WTC11 (cell line): ENCODE measurements around the gene STARD7. TPM values are rescaled to one million over a fixed set of nuclear protein-coding genes. Genes with fewer than 3 reads are reported as not detected.

Source experiments
- ATAC-seq: fragments of 200-7000 bp; cut with Tn5 transposase; 2 replicates; pipeline ENCODE4 v1.10.0; 2021; ENCODE audit warnings: mild to moderate bottlenecking, moderate library complexity
- CTCF ChIA-PET: fragments of 300-600 bp; sonication (Branson Sonifier 250); formaldehyde crosslinking; loops from one replicate; lab custom pipeline; 2021; ENCODE audit warnings: antibody characterized with exemption; lab: Charles Lee
- POLR2A ChIA-PET: fragments of 350-600 bp; sonication (Branson Sonifier 250); formaldehyde crosslinking; loops from one replicate; lab custom pipeline; 2021; ENCODE audit warnings: antibody characterized with exemption; lab: Charles Lee
- DNase-seq: peaks from one replicate; pipeline ENCODE4 v3.0.0; 2021; ENCODE audit warnings: low spot score
- H3K27ac Mint-ChIP-seq: 2 replicates; pipeline ENCODE4 v1.8.0; 2021; ENCODE audit warnings: mixed read lengths
- H3K27me3 Mint-ChIP-seq: 2 replicates; pipeline ENCODE4 v1.8.0; 2021; ENCODE audit warnings: low read depth, mild to moderate bottlenecking, moderate library complexity, mixed read lengths
- H3K36me3 Mint-ChIP-seq: 2 replicates; pipeline ENCODE4 v1.8.0; 2021; ENCODE audit warnings: mixed read lengths
- H3K4me1 Mint-ChIP-seq: 2 replicates; pipeline ENCODE4 v1.8.0; 2022; ENCODE audit warnings: mixed read lengths
- H3K4me3 Mint-ChIP-seq: 2 replicates; pipeline ENCODE4 v1.8.0; 2021; ENCODE audit warnings: mild to moderate bottlenecking, moderate library complexity, mixed read lengths
- H3K9me3 Mint-ChIP-seq: 2 replicates; pipeline ENCODE4 v1.8.0; 2021; ENCODE audit warnings: mixed read lengths
- ELF4 ChIP-seq: sonication (generic); formaldehyde crosslinking; IDR thresholded peaks from 2 replicates; pipeline ENCODE4 v1.8.1; 2022; ENCODE audit warnings: low read depth, mild to moderate bottlenecking, moderate library complexity, missing genetic modification reagents
- EMX1 ChIP-seq: fragments of 250-450 bp; sonication (Bioruptor Pico); IDR thresholded peaks from 2 replicates; pipeline ENCODE4 v1.8.0; 2021; ENCODE audit warnings: mild to moderate bottlenecking
- FOXP1 ChIP-seq: sonication (generic); formaldehyde crosslinking; IDR thresholded peaks from 2 replicates; pipeline ENCODE4 v1.8.0; 2022; ENCODE audit warnings: missing genetic modification reagents, mild to moderate bottlenecking, moderate library complexity, borderline replicate concordance
- GTF2I ChIP-seq: fragments of 250-450 bp; sonication (Bioruptor Pico); conservative IDR thresholded peaks from 2 replicates; pipeline ENCODE4 v1.4.0; 2021; ENCODE audit warnings: mild to moderate bottlenecking
- NFYB ChIP-seq: sonication (generic); formaldehyde crosslinking; conservative IDR thresholded peaks from 2 replicates; pipeline ENCODE4 v1.8.0; 2022; ENCODE audit warnings: low read depth, missing genetic modification reagents
- TP53 ChIP-seq: sonication (generic); formaldehyde crosslinking; IDR thresholded peaks from 2 replicates; pipeline ENCODE4 v1.8.1; 2023; ENCODE audit warnings: mild to moderate bottlenecking, missing genetic modification reagents
- USF1 ChIP-seq: sonication (generic); formaldehyde crosslinking; IDR thresholded peaks from 2 replicates; pipeline ENCODE4 v1.8.0; 2022; ENCODE audit warnings: mild to moderate bottlenecking, missing genetic modification reagents
- USF2 ChIP-seq: sonication (generic); formaldehyde crosslinking; IDR thresholded peaks from 2 replicates; pipeline ENCODE4 v1.8.1; 2023; ENCODE audit warnings: mild to moderate bottlenecking, missing genetic modification reagents, moderate library complexity
- ZNF317 ChIP-seq: sonication (generic); formaldehyde crosslinking; IDR thresholded peaks from 2 replicates; pipeline ENCODE4 v1.8.1; 2023; ENCODE audit warnings: low read depth, mild to moderate bottlenecking, moderate library complexity, missing genetic modification reagents, borderline replicate concordance
- total RNA-seq: library from RNA; stranded (reverse); gene quantifications from 3 replicates; pipeline ENCODE4 v1.2.3, GENCODE V29; 2021
- TF ChIP-seq, protein P1 (sequence below): sonication (generic); formaldehyde crosslinking; IDR thresholded peaks from 2 replicates; pipeline ENCODE4 v1.8.0; 2022; ENCODE audit warnings: mild to moderate bottlenecking, missing genetic modification reagents
- TF ChIP-seq, protein P2 (sequence below): sonication (generic); formaldehyde crosslinking; IDR thresholded peaks from 2 replicates; pipeline ENCODE4 v1.8.1; 2022; ENCODE audit warnings: low read depth, mild to moderate bottlenecking, moderate library complexity, missing genetic modification reagents, borderline replicate concordance
- TF ChIP-seq, protein P3 (sequence below): fragments of 250-450 bp; sonication (Bioruptor Pico); IDR thresholded peaks from 2 replicates; pipeline ENCODE4 v2.1.2; 2022; ENCODE audit warnings: mild to moderate bottlenecking, moderate library complexity
- TF ChIP-seq, protein P4 (sequence below): sonication (generic); formaldehyde crosslinking; IDR thresholded peaks from 2 replicates; pipeline ENCODE4 v1.8.1; 2022; ENCODE audit warnings: mild to moderate bottlenecking, missing genetic modification reagents, moderate library complexity, borderline replicate concordance

Gene STARD7
- total RNA-seq, 1 experiment from 2014 or later, result 217 TPM

DNA sequence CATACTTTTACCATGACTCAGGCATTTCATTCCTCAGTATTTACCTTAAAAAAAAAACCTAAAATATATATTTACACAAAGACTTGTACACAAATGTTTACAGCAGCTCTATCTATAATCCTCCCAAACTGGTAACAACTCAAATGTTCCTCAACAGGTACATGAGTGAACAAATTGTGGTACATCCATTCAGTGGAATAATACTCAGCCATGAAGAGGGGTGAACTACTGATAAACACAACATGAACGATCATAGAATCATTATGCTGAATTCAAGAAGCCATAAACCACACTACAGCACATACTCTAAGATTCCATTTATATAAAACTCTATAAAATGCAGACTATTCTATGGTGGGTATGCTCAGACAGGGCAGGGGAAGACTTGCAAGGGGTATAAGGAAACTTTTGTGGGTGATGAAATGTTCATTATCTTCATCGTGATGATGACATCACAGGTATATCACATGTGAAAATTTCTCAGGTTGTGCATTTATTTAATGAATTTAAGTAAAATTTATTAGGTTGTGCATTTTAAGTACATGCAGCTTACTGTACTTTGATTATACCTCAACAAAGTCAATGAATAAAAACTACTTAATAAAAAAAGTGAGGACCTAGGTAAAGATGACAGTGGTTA lies 38.6 kb downstream of the STARD7 start:
- H3K4me1 Mint-ChIP-seq, result peaks cover 7% of the 10 kb centered on the region
- H3K27me3 Mint-ChIP-seq, result no peaks in the 10 kb centered on the region
- no peak overlapping the region for H3K4me3 Mint-ChIP-seq
- H3K36me3 Mint-ChIP-seq, result no peaks in the 10 kb centered on the region
- ChIA-PET POLR2A (no interaction called here), CTCF (no interaction called here)
- peaks cover 18% of the 10 kb centered on the region for H3K9me3 Mint-ChIP-seq
- ATAC-seq, result no peak
- TF ChIP-seq GTF2I, result 0 out of 2 replicates have a peak, but pooled peaks have one; percentile 26
- TF ChIP-seq EMX1 (CRISPR knock-in tag), result no peak
- TF ChIP-seq, all 79 proteins: peak for 1
- no peak for DNase-seq
- H3K27ac Mint-ChIP-seq, result no peak overlapping the region

- POLR2A ChIA-PET, result no interaction called here
- no peak for DNase-seq
- no peaks in the 10 kb centered on the region for H3K36me3 Mint-ChIP-seq
These were observed 41.1 kb downstream of the STARD7 start for GRCh38 chr2:96167407-96168013.

DNA sequence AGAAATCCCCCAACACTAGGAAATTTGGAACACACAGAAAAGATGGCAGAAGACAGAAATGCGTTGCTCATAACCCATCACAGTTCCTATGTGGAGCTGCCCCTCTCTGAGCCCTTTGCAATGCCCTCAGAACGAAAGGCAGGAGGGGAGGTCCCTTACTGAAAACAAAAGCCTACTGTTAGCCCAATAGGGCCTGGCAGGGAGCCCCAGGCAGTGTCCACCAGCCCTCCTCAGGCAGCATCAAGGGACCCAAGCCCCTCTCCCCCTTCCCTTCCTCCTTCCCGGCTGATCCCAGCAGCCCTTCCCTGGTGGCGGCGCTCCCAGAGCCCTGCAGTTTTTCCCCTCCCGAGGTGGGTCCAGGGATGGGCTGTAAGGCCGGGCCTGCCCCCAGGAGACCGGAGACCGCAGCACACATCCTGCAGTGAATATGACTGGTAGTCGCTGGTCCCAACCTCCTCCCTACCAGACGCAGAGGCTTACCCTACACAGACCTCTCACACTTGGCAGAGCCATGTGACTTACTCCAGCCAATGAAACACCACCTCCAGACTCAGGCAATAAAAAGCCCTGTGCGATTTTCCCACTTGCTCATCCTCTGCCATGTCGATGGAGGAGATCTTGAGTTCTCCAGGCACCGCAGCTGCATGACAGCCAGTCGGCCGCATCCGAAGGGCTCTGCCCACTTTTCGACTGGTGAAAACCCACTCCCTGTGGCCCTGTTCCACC lies 44.0 kb downstream of the STARD7 start:
- Mint-ChIP-seq H3K27me3 (no peaks in the 10 kb centered on the region; the same call in 1 of the 2 replicates), H3K4me3 (no peak overlapping the region)
- CTCF ChIA-PET, result interaction anchor here (1.0 to 2.1 kb wide), 2 partner anchors 12 to 48 kb away, joined by 3 to 4 read pairs; partner anchors contain the start of gene ADRA2B

More at GRCh38 chr2:96167407-96168013, 41.1 kb downstream of the STARD7 start:
- Mint-ChIP-seq H3K9me3 (peaks cover 18% of the 10 kb centered on the region), H3K27ac (no peak overlapping the region), H3K27me3 (no peaks in the 10 kb centered on the region; the same call in 1 of the 2 replicates), H3K4me3 (no peak overlapping the region), H3K4me1 (peaks cover 17% of the 10 kb centered on the region)
- ATAC-seq, result no peak
- CTCF ChIA-PET, result interaction anchor here (0.6 kb wide), 1 partner anchor 99 kb away, joined by 3 read pairs; no protein-coding TSS in a partner anchor
- TF ChIP-seq, protein P1, sequence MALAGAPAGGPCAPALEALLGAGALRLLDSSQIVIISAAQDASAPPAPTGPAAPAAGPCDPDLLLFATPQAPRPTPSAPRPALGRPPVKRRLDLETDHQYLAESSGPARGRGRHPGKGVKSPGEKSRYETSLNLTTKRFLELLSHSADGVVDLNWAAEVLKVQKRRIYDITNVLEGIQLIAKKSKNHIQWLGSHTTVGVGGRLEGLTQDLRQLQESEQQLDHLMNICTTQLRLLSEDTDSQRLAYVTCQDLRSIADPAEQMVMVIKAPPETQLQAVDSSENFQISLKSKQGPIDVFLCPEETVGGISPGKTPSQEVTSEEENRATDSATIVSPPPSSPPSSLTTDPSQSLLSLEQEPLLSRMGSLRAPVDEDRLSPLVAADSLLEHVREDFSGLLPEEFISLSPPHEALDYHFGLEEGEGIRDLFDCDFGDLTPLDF (CRISPR knock-in tag), result no peak
- TF ChIP-seq, protein P2, sequence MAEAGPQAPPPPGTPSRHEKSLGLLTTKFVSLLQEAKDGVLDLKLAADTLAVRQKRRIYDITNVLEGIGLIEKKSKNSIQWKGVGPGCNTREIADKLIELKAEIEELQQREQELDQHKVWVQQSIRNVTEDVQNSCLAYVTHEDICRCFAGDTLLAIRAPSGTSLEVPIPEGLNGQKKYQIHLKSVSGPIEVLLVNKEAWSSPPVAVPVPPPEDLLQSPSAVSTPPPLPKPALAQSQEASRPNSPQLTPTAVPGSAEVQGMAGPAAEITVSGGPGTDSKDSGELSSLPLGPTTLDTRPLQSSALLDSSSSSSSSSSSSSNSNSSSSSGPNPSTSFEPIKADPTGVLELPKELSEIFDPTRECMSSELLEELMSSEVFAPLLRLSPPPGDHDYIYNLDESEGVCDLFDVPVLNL, result no peak
- no peak for TF ChIP-seq GTF2I
- no peak for TF ChIP-seq ZNF317 (CRISPR knock-in tag)
- no peak for TF ChIP-seq FOXP1 (CRISPR knock-in tag)
- no peak for TF ChIP-seq TP53 (CRISPR knock-in tag)
- TF ChIP-seq NFYB, result no peak
- TF ChIP-seq, protein P3, sequence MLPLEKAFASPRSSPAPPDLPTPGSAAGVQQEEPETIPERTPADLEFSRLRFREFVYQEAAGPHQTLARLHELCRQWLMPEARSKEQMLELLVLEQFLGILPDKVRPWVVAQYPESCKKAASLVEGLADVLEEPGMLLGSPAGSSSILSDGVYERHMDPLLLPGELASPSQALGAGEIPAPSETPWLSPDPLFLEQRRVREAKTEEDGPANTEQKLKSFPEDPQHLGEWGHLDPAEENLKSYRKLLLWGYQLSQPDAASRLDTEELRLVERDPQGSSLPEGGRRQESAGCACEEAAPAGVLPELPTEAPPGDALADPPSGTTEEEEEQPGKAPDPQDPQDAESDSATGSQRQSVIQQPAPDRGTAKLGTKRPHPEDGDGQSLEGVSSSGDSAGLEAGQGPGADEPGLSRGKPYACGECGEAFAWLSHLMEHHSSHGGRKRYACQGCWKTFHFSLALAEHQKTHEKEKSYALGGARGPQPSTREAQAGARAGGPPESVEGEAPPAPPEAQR, result no peak

More for the DNA sequence above, 44.0 kb downstream of the STARD7 start:
- Mint-ChIP-seq H3K4me1 (peaks cover 17% of the 10 kb centered on the region), H3K36me3 (no peaks in the 10 kb centered on the region), H3K27ac (no peak overlapping the region), H3K9me3 (peaks cover 10% of the 10 kb centered on the region)
- peak; percentile 88 for TF ChIP-seq USF2 (CRISPR knock-in tag)
- TF ChIP-seq, protein P4, sequence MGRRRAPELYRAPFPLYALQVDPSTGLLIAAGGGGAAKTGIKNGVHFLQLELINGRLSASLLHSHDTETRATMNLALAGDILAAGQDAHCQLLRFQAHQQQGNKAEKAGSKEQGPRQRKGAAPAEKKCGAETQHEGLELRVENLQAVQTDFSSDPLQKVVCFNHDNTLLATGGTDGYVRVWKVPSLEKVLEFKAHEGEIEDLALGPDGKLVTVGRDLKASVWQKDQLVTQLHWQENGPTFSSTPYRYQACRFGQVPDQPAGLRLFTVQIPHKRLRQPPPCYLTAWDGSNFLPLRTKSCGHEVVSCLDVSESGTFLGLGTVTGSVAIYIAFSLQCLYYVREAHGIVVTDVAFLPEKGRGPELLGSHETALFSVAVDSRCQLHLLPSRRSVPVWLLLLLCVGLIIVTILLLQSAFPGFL (CRISPR knock-in tag), result no peak
- TF ChIP-seq NFYB, result peak; percentile 52
- TF ChIP-seq USF1 (CRISPR knock-in tag), result peak; percentile 86
- TF ChIP-seq ELF4 (CRISPR knock-in tag), result no peak
- peak; percentile 96 for ATAC-seq
- POLR2A ChIA-PET, result no interaction called here
- DNase-seq, result peak; percentile 38
